GM21529 (cell line): Measurements from ENCODE around the gene NPFF.

Experiments used
- ATAC-seq: cut with Tn5 transposase; IDR thresholded peaks from one replicate; pipeline ENCODE4 v1.9.1; 2021; ENCODE audit not compliant: unreplicated experiment

The NPFF gene

GRCh38 chr12:53514628-53515290, 7.5 kb upstream of the NPFF start:
- ATAC-seq: no peak

DNA sequence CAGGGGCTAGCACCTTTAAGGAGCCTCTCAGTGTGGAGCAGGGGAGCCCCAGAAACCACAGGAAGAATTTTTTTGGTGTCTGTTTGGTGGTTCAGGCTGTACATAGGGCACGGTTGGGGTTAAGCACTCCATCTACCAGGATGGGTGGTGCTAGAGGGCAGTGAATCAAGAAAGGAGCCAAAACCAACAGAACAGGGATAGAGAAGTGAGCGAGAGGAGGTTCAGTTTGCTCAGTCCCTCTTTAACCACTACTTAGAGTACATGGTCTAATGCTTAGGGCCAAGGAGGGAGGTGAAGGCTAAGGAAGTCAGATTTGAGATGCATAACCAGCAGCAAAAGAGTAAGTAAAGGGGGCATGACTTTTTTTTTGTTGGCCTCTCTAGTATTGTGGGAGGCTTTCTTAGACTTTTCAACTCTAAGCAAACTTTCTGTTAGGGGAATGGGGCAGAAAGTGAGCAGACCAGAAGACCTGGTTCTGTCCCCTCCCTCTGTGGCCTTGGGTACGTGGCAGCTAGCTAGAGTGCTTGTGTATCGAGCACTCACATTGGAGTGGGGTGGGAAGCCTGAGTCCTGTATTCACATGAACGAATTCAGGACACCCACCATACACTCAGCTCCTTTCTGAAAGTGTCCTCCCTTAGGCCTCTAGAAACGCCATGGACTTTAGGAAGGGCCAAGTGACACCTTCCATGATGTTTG, 6.6 kb upstream of the NPFF start:
- no peak for ATAC-seq

- ATAC-seq: no peak
These were observed 3.0 kb upstream of the NPFF start for GRCh38 chr12:53510181-53510812.

- ATAC-seq: peak; percentile 87
These were observed 1.4 kb upstream of the NPFF start for GRCh38 chr12:53508534-53509170.

GRCh38 chr12:53507603-53507885, 260 bp upstream of the NPFF start:
- no peak for ATAC-seq

- no peak for ATAC-seq
These were observed 866 bp downstream of the NPFF start for GRCh38 chr12:53506450-53506785.

DNA sequence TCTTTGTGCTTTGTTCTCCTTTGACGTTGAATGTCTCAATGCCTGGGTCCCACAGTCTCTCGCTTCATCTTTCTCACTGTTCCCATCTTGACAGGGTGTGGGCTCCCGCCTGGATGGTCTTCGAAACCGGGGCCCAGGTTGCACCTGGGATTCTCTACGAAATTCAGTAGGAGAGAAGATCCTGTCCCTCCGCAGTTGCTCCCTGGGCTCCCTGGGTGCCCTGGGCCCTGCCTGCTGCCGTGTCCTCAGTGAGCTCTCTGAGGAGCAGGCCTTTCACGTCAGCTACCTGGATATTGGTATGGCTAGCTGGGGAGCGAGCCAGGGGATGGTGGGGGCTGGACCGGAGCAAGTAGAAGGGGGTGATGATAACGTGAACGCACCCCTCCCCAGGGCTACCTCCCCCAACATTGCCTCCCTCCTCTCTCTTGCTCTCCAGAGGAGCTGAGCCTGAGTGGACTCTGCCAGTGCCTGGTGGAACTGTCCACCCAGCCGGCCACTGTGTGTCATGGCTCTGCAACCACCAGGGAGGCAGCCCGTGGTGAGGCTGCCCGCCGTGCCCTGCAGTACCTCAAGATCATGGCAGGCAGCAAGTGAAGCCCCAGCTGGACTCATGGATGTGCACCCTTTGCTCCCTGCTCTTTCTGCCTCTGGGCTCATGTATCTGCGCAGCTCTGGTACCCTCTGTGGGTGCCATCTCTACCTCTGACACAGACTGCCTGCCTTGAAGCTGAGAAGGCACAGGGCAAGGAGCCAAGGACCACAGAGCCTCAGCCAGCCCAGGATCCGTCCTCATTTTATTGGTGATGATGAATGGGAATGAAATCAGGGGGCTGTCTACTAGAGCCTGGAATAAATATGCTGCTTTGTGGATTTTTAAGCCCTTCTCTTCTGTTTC, 1.5 kb downstream of the NPFF start:
- ATAC-seq: no peak

GRCh38 chr12:53505086-53505485, 2.2 kb downstream of the NPFF start:
- ATAC-seq: no peak

- ATAC-seq: no peak
These were observed 3.0 kb downstream of the NPFF start for GRCh38 chr12:53504004-53504920.

DNA sequence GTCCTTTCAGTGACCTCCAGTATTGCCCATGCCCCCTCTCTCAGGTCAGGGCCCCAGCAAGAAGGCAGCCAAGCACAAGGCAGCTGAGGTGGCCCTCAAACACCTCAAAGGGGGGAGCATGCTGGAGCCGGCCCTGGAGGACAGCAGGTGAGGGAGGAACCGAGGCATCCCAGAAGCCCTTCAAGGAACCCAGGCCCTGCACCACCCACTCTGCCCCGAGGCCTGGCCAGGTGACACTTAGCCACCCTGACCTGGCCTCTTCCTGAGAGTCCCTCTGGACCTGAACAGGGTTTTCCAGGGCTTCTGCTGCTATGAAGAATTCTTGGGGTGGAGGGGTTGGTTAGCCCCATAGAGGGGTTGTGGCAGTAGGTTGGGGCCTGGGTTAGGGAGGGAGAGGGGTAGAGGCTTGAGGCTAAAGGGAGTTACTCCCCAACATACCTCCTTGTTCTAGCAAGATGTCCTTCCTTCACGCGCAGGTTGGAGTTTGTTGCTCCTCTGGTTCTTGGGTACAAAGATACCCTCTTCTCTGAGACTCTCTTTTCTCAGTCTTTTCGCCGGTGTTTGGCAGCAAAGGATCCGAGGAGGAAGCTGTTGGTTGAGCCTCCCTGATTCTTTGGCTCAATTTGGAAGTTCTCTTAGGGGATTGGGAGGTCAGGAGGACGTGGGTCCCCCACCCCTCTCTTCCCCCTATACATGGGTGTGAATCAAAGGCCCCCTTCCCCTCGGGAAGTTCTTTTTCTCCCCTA, 4.1 kb downstream of the NPFF start:
- ATAC-seq: no peak

GRCh38 chr12:53502331-53502730, 5.0 kb downstream of the NPFF start:
- ATAC-seq: no peak

DNA sequence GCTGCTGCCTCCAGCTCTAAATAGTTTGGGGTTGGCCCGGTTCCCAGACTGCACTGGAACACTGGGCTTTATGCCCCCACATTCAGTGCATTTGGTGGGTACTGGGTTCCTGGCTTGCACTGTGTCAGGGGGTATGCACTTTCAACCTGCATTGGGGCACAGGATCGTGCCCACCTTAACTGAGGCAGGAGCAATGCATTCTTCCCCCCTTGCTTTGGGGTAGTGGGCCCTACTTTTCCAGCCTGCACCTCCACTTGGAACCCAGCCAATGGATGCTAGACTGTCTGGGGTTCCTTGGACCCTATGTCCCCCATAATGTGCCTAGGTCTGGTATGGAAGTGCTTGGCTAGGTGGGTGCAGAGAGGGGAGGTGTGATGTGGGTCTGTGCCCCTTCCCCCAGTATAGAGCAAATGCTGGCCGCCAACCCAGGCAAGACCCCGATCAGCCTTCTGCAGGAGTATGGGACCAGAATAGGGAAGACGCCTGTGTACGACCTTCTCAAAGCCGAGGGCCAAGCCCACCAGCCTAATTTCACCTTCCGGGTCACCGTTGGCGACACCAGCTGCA, 5.6 kb downstream of the NPFF start:
- no peak for ATAC-seq

- peak; percentile 78 for ATAC-seq
These were observed 6.3 kb downstream of the NPFF start, which contains the start of gene TARBP2 for GRCh38 chr12:53500776-53501614. TARBP2 (plus strand) TSS chr12:53501283; CDS start chr12:53501409, 126 bp downstream.

DNA sequence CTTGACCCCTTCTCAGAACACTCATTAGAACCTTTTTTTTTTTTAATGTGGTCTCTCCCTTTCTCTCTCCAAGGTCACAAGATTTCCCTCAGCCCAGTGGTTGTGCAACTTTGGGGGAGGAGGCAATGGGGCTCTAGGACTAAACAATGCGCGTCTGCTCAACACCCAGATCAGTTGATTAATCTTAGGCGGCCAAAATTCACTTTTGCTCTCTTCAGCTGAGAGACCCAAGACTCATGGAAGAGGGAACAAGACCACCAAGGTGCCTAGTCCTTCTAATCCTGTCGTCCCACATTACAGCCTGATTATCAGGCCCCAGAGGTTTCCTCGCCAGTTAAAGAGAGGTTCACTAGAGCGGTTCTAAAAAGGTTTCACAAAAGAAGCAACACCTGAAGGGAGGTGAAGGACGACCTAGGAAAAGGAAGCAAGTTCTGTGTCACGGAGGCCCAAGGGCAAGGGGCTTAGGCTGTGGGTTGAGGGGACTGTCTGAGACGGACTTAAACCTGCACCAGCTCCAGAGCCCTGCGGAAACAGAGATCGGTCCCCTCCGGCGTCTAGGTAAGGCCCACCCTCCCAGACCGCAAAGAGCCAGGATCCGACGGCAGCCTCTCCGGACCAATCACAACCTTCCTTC, 7.0 kb downstream of the NPFF start:
- ATAC-seq: no peak

DNA sequence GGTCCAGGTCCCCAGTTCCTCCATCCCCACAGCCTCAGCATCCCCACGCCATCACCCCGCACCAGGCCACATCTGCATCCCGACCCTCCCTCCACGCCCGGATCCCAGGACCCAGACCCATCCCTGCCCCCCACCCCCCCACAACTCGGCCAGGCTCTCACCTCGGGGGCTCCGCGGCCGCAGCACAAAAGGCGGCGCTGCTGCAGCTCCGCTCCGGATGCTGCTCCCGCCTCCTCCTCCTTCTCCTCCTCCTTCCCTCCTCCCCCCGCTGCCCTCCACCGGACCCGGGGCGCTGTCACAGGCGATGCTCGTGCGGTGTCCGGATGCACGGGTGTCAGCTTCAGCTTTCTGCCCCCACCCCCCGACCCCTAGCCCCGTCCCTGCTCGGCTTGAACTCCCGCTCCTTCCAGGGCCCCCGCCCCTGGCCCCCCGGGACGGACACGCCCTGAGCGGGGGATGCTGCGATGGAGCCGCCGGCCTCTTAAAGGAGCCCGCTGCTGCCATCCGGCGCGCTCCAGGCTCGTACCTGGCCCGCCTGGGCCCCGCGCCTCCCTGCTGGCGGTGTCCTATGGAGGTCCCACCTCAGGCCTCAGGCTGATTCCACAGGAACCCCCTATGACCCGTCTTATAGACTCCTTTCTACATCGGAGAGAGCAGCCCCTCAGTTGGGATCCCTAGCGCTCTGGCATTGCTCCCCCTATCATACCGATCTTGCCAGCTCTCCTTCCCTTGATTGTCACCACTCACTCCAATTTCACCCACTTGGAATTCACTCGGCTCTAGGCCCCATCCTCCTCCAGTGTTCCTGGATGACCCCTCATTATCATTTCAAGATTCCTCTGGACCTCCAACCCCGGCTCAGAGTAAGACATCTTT, 7.8 kb downstream of the NPFF start, which contains the start of gene MAP3K12:
TSS of gene MAP3K12 (minus strand) at position 193 of the 876 bp plus-strand sequence. CDS start 12,067 bp downstream, outside the sequence.
- ATAC-seq: no peak

DNA sequence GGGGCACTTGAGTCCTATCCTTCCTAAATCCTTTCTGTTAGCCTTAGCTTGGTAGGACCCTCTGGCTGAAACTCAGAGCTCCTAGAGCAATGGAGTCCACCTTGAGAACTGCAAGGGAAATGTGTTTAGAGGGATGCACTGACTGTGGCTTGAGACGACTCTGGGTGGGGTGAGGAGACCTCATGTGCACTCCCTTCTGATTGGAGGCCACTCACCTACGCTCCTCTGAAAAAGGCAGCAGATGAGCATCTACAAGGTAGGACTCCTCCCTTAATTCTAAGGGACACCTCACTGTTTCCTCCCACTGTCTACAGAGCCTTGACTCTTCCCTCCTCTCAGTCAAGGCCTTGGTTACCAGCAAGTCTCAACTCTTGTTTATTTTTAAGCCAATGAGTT, 9.1 kb downstream of the NPFF start:
- no peak for ATAC-seq

DNA sequence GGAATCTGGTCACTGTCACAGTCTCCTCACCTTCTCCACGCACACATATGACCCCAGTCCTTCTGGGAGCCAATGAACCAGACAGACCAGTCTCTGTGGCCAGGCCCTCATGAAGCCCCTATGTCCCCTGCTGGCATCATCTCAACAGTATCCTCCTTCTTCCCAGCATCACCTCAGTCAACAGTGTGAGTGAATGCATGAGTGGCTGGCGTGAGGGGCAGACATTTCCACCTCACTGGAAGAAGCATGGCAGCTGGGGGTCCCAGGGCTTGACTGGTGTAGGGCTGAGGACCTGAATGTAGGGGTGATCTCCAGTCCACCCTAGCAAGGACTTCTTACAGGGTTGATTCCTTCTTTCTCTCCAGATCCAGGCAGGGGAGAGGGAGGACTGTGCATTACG, 9.8 kb downstream of the NPFF start:
- no peak for ATAC-seq
